ENCODE results near the gene ZNF606.

The ZNF606 gene

DNA sequence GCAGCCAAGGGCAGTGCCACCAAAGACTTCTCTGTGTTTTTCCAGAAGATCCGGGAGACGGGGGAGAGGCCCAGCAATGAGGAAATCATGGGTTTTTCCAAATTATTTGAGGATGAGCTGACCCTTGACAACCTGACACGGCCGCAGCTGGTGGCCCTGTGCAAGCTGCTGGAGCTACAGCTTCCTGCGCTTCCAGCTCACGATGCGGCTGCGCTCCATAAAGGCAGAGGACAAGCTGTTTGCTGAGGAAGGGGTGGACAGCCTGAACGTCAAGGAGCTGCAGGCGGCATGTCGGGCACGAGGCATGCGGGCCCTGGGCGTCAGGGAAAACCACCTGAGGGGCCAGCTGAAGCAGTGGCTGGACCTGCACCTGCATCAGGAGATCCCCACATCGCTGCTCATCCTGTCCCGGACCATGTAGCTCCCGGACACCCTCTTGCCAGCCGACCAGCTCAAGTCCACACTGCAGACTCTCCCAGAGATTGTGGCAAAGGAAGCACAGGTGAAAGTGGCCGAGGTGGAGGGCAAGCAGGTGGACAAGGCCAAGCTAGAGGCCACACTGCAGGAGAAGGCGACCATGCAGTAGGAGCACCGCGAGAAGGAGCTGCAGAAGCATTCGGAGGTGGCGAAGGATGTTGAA lies 42.9 kb upstream of the ZNF606 start:
- TF ChIP-seq SIN3A (IDR thresholded peaks at IDR 0.05; ENCODE audit: borderline replicate concordance, insufficient read depth, low read length) (no peak), FOXP2 (optimal IDR thresholded peaks at IDR 0.05; ENCODE audit: borderline replicate concordance, extremely low read depth, extremely low read length, insufficient read depth) (no peak), TAF1 (IDR thresholded peaks at IDR 0.05; ENCODE audit: borderline replicate concordance, insufficient read depth, low read length) (no peak), POLR2AphosphoS5 (IDR thresholded peaks at IDR 0.05; ENCODE audit: low read depth, low read length) (no peak)
- TF ChIP-seq, protein P1, sequence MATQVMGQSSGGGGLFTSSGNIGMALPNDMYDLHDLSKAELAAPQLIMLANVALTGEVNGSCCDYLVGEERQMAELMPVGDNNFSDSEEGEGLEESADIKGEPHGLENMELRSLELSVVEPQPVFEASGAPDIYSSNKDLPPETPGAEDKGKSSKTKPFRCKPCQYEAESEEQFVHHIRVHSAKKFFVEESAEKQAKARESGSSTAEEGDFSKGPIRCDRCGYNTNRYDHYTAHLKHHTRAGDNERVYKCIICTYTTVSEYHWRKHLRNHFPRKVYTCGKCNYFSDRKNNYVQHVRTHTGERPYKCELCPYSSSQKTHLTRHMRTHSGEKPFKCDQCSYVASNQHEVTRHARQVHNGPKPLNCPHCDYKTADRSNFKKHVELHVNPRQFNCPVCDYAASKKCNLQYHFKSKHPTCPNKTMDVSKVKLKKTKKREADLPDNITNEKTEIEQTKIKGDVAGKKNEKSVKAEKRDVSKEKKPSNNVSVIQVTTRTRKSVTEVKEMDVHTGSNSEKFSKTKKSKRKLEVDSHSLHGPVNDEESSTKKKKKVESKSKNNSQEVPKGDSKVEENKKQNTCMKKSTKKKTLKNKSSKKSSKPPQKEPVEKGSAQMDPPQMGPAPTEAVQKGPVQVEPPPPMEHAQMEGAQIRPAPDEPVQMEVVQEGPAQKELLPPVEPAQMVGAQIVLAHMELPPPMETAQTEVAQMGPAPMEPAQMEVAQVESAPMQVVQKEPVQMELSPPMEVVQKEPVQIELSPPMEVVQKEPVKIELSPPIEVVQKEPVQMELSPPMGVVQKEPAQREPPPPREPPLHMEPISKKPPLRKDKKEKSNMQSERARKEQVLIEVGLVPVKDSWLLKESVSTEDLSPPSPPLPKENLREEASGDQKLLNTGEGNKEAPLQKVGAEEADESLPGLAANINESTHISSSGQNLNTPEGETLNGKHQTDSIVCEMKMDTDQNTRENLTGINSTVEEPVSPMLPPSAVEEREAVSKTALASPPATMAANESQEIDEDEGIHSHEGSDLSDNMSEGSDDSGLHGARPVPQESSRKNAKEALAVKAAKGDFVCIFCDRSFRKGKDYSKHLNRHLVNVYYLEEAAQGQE (IDR thresholded peaks at IDR 0.05; ENCODE audit: insufficient read depth in 1 of 2, low read depth in 2 of 2, low read length in 2 of 2) = no peak

DNA sequence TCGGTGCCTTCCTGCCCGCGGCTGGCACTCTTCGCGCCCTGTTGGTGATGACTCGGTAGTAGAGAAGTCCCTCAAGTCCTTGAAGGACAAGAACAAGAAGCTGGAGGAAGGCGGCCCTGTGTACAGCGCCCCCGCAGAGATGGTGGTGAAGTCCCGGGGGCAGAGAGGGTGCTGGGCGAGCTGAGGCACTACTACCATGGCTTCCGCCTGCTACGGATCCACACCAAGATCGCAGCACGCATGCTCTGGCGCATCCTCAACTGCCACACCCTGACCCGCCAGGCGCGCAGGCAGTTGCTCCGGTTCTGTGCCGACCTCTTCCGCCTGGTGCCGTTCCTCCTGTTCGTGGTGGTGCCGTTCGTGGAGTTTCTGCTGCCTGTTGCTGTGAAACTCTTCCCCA lies 42.3 kb upstream of the ZNF606 start:
- TF ChIP-seq TAF1 (IDR thresholded peaks at IDR 0.05; ENCODE audit: borderline replicate concordance, insufficient read depth, low read length) (no peak), SIN3A (IDR thresholded peaks at IDR 0.05; ENCODE audit: borderline replicate concordance, insufficient read depth, low read length) (no peak), POLR2AphosphoS5 (IDR thresholded peaks at IDR 0.05; ENCODE audit: low read depth, low read length) (no peak), FOXP2 (optimal IDR thresholded peaks at IDR 0.05; ENCODE audit: borderline replicate concordance, extremely low read depth, extremely low read length, insufficient read depth) (no peak)
- TF ChIP-seq, protein P1 (IDR thresholded peaks at IDR 0.05; ENCODE audit: insufficient read depth in 1 of 2, low read depth in 2 of 2, low read length in 2 of 2) = no peak

DNA sequence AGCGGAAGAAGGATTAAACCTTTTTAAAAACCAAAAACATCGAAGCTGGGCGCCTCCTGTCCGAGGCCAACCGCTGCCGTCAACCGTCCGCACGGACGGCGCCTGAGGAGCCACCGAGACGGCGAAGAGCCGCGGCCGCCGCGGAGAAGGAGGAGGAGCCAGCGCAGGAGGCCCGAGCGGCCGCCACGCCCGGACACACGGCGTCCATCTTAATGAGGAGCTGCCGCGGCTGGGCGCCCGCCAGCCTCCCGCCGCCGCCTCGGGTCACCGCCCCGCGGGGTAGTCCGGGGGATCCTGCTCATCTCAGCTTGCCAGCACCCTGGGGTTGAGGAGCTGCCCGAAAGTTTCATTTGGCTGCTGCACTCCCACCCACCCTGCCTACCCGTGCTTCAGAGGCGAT lies 41.8 kb upstream of the ZNF606 start:
- TF ChIP-seq, protein P1 (IDR thresholded peaks at IDR 0.05; ENCODE audit: insufficient read depth in 1 of 2, low read depth in 2 of 2, low read length in 2 of 2) = no peak
- no peak for TF ChIP-seq TAF1 (IDR thresholded peaks at IDR 0.05; ENCODE audit: borderline replicate concordance, insufficient read depth, low read length)
- no peak for TF ChIP-seq FOXP2 (optimal IDR thresholded peaks at IDR 0.05; ENCODE audit: borderline replicate concordance, extremely low read depth, extremely low read length, insufficient read depth)
- no peak for TF ChIP-seq POLR2AphosphoS5 (IDR thresholded peaks at IDR 0.05; ENCODE audit: low read depth, low read length)

DNA sequence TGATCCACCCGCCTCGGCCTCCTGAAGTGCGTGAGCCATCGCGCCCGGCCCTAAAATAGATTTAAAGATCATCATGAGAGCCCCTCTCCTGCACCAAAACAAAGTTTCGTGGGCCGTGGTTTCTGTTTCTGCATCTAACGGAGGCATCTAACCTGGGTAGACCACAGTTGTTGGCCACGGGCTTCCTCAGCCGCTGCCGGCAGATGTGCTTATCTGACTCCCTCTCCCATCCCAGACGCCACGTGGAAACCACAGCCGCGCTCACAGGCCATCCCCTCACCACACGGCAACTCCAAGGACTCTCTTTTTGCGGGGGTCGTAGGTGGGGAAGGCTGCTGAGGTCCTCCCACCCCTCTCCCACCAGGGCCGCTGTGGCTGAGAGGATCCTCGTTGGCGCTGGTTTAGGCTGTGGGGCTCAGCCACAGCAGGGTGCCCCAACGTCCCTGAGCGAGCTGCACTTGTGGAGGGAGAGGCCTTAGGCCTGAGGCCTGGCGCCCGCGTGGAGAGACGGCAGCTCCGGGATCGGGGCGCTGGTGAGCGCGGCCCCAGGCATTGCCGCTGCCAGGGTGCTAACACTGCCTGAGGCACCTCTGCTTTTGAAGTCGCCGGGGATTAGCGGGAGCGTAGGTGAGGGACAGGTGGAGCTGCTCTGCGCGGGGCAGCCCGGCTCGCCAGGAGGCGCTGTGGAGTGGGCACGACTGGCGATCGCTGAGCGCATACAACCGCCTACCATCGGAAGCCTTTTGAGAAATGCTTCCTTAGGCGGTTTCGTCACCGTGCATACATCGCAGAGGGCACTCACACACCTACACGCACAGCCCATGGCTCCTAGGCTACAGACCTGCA lies 40.1 kb upstream of the ZNF606 start:
- TF ChIP-seq POLR2AphosphoS5 (IDR thresholded peaks at IDR 0.05; ENCODE audit: low read depth, low read length) (no peak), FOXP2 (optimal IDR thresholded peaks at IDR 0.05; ENCODE audit: borderline replicate concordance, extremely low read depth, extremely low read length, insufficient read depth) (no peak), SIN3A (IDR thresholded peaks at IDR 0.05; ENCODE audit: borderline replicate concordance, insufficient read depth, low read length) (no peak), TAF1 (IDR thresholded peaks at IDR 0.05; ENCODE audit: borderline replicate concordance, insufficient read depth, low read length) (no peak)
- TF ChIP-seq, protein P1 (IDR thresholded peaks at IDR 0.05; ENCODE audit: insufficient read depth in 1 of 2, low read depth in 2 of 2, low read length in 2 of 2) = no peak

Measured in PFSK-1 (cell line).